ENCODE measurements around the gene INTU. TPM values are rescaled to one million over a fixed set of nuclear protein-coding genes. Genes with fewer than 3 reads are reported as not detected.
"Not testable (repeated sequence)": the region's sequence is repeated elsewhere in the genome, so short reads cannot be mapped to it uniquely, and the experiment has no call there.

Gene INTU
- total RNA-seq, 2 experiments from 2014 or later: 0.21 TPM; not detected in 1

GRCh38 chr4:127622921-127623796 lies 9.6 kb upstream of the INTU start:
- no peak for DNase-seq
- Mint-ChIP-seq H3K27ac (no peak overlapping the region), H3K36me3 (ENCODE audit: low read depth) (no peaks in the 10 kb centered on the region), H3K9me3 (peaks cover 3% of the 10 kb centered on the region), H3K4me3 (no peak overlapping the region), H3K4me1 (peaks cover 8% of the 10 kb centered on the region), H3K27me3 (peaks cover 50% of the 10 kb centered on the region)
- ChIA-PET POLR2A (no interaction called here), CTCF (interaction anchor here (1.1 to 1.6 kb wide), 2 partner anchors 9 to 26 kb away, joined by 3 to 4 read pairs; partner anchors contain the start of gene INTU)

- ChIA-PET POLR2A (no interaction called here), CTCF (interaction anchor here (1.6 kb wide), 1 partner anchor 9 kb away, joined by 4 read pairs; the partner anchor contains the start of gene INTU)
- H3K4me1 Mint-ChIP-seq: peaks cover 8% of the 10 kb centered on the region
- no peak overlapping the region for H3K27ac Mint-ChIP-seq
- H3K4me3 Mint-ChIP-seq: no peak overlapping the region
- no peaks in the 10 kb centered on the region for H3K36me3 Mint-ChIP-seq (ENCODE audit: low read depth)
- H3K9me3 Mint-ChIP-seq: peaks cover 1% of the 10 kb centered on the region
- peaks cover 53% of the 10 kb centered on the region for H3K27me3 Mint-ChIP-seq
- DNase-seq: no peak
Measured at GRCh38 chr4:127623797-127624083, 9.0 kb upstream of the INTU start.

GRCh38 chr4:127624173-127624572 lies 8.6 kb upstream of the INTU start:
- Mint-ChIP-seq H3K9me3 (no peaks in the 10 kb centered on the region), H3K4me3 (no peak overlapping the region), H3K4me1 (peaks cover 8% of the 10 kb centered on the region), H3K27ac (no peak overlapping the region), H3K36me3 (ENCODE audit: low read depth) (no peaks in the 10 kb centered on the region), H3K27me3 (peaks cover 49% of the 10 kb centered on the region)
- DNase-seq: no peak
- POLR2A ChIA-PET: no interaction called here
- CTCF ChIA-PET: interaction anchor here (1.6 kb wide), 1 partner anchor 8 kb away, joined by 4 read pairs; the partner anchor contains the start of gene INTU

DNA sequence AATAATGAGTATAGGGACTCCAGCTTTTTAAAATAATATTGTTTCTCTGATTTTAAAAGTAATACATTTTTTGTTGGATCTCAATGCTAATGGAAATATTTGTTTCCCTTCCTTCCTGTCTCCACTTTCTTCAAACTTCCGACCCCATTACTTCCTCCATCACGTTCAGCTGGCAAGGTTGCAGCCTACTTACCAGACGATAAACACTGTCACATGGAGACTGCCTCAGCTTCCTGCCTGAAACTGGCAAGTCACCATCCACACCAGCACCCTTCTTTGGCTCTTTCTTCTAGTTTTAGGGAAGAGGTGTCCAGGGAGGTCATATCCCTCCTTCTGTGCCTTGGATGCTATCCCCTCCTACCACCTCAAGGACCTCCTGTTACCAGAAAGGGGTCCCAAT lies 3.4 kb upstream of the INTU start:
- Mint-ChIP-seq H3K4me1 (peaks cover 13% of the 10 kb centered on the region), H3K9me3 (peaks cover 2% of the 10 kb centered on the region), H3K27me3 (peaks cover 46% of the 10 kb centered on the region), H3K27ac (no peak overlapping the region), H3K36me3 (ENCODE audit: low read depth) (no peaks in the 10 kb centered on the region), H3K4me3 (no peak overlapping the region)
- ChIA-PET POLR2A (no interaction called here), CTCF (no interaction called here)
- no peak for DNase-seq

- POLR2A ChIA-PET: no interaction called here
- H3K4me1 Mint-ChIP-seq: peaks cover 11% of the 10 kb centered on the region
- no peak for DNase-seq
- no peak overlapping the region for H3K4me3 Mint-ChIP-seq
- no peak overlapping the region for H3K27ac Mint-ChIP-seq
- CTCF ChIA-PET: no interaction called here
- H3K36me3 Mint-ChIP-seq (ENCODE audit: low read depth): no peaks in the 10 kb centered on the region
- peaks cover 42% of the 10 kb centered on the region for H3K27me3 Mint-ChIP-seq
- H3K9me3 Mint-ChIP-seq: peaks cover 2% of the 10 kb centered on the region
Measured at GRCh38 chr4:127630152-127630551, 2.6 kb upstream of the INTU start.

DNA sequence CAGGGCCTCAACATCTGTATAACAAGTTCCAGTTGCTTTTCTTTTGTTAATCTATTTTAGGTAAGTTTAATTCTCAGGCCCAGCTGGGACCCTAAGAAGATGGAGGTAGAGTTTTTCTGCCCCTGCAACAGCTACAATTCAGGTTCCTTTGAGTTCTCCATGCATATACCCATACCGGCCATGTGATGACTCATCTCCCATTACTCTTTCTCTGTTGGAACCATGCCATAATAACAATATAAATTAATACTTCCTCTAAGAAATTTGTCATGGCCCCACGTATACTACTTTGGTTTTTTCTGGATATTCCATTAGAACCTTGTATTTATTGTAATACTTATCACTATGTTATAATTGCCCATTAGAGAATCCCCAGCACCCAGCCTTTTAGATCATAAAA lies 1.3 kb upstream of the INTU start:
- CTCF ChIA-PET: interaction anchor here (1.7 kb wide), 1 partner anchor 7 kb away, joined by 4 read pairs; no protein-coding TSS in a partner anchor
- DNase-seq: no peak
- Mint-ChIP-seq H3K36me3 (ENCODE audit: low read depth) (no peaks in the 10 kb centered on the region), H3K27ac (no peak overlapping the region), H3K27me3 (peaks cover 41% of the 10 kb centered on the region), H3K4me3 (no peak overlapping the region), H3K4me1 (peaks cover 11% of the 10 kb centered on the region), H3K9me3 (peaks cover 2% of the 10 kb centered on the region)
- POLR2A ChIA-PET: no interaction called here

- CTCF ChIA-PET: no interaction called here
Measured at GRCh38 chr4:127634181-127634580, 1.4 kb downstream of the INTU start.

DNA sequence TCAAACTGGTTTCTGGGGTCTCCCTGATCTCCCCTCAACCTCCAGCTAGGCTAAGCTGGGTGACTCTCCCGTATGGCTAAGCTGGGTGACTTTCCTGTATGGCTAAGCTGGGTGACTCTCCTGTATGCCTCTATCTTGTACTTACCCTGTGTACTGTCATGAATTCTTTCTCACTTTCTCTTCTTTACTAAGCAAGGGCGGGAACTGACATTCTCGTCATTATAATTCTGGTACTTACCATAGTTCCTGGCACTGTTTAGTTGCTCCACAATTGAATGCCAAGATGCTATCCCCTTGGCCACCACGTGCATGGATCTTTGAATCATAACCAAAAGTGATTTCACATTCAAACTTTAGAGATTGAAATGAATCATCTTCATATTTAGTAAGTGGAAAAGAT lies 8.8 kb downstream of the INTU start:
- H3K4me3 Mint-ChIP-seq: no peak overlapping the region
- no peak for DNase-seq
- ChIA-PET POLR2A (no interaction called here), CTCF (no interaction called here)
- no peak overlapping the region for H3K27ac Mint-ChIP-seq
- no peaks in the 10 kb centered on the region for H3K9me3 Mint-ChIP-seq
- H3K27me3 Mint-ChIP-seq: peaks cover 6% of the 10 kb centered on the region
- no peaks in the 10 kb centered on the region for H3K36me3 Mint-ChIP-seq (ENCODE audit: low read depth)
- H3K4me1 Mint-ChIP-seq: no peaks in the 10 kb centered on the region

More at GRCh38 chr4:127634181-127634580, 1.4 kb downstream of the INTU start:
- no peaks in the 10 kb centered on the region for H3K36me3 Mint-ChIP-seq (ENCODE audit: low read depth)
- POLR2A ChIA-PET: no interaction called here
- H3K4me3 Mint-ChIP-seq: no peak overlapping the region
- DNase-seq: no peak
- H3K27ac Mint-ChIP-seq: no peak overlapping the region
- peaks cover 28% of the 10 kb centered on the region for H3K27me3 Mint-ChIP-seq
- peaks cover 2% of the 10 kb centered on the region for H3K9me3 Mint-ChIP-seq
- H3K4me1 Mint-ChIP-seq: peaks cover 11% of the 10 kb centered on the region

DNA sequence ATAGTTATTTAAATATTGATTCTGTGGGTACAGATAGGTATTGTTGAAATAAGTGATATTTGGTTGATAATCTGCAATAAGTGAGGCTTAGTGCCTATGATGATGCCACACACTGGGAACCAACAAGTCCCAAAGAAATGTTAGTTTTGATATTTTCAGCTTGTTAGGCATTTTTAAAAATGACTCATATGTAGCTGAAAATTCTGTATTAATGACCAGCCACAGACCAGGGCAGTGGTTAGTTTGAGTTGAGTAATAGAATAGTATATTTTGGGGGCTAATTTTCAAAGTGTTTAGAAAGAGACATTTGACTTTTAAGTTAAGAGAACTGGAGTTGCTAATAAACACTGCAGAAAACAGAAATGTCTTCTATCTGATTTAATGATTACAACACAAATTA lies 9.4 kb downstream of the INTU start:
- ChIA-PET CTCF (no interaction called here), POLR2A (no interaction called here)
- H3K27ac Mint-ChIP-seq: no peak overlapping the region
- no peaks in the 10 kb centered on the region for H3K9me3 Mint-ChIP-seq
- H3K4me3 Mint-ChIP-seq: no peak overlapping the region
- no peaks in the 10 kb centered on the region for H3K4me1 Mint-ChIP-seq
- H3K27me3 Mint-ChIP-seq: peaks cover 4% of the 10 kb centered on the region
- no peak for DNase-seq
- H3K36me3 Mint-ChIP-seq (ENCODE audit: low read depth): no peaks in the 10 kb centered on the region

DNA sequence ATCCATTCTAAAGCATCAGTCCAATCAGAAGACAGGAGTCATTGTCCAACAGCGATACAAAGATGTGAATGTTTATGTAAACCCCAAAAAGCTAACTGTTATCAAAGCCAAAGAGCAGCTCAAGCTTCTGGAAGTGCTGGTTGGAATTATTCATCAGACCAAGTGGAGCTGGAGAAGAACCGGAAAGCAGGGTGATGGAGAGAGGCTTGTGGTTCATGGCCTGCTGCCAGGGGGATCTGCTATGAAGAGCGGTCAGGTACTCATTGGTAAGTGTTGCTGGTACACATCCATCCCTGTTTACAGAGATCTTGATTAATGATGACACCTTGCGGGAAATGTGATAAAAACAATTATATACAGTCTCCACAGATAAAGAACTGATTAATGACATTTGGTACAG lies 11.0 kb downstream of the INTU start:
- Mint-ChIP-seq H3K27me3 (peaks cover 4% of the 10 kb centered on the region), H3K36me3 (ENCODE audit: low read depth) (no peaks in the 10 kb centered on the region), H3K27ac (no peak overlapping the region), H3K4me1 (no peaks in the 10 kb centered on the region), H3K9me3 (no peaks in the 10 kb centered on the region), H3K4me3 (no peak overlapping the region)
- DNase-seq: no peak
- POLR2A ChIA-PET: no interaction called here
- CTCF ChIA-PET: no interaction called here

DNA sequence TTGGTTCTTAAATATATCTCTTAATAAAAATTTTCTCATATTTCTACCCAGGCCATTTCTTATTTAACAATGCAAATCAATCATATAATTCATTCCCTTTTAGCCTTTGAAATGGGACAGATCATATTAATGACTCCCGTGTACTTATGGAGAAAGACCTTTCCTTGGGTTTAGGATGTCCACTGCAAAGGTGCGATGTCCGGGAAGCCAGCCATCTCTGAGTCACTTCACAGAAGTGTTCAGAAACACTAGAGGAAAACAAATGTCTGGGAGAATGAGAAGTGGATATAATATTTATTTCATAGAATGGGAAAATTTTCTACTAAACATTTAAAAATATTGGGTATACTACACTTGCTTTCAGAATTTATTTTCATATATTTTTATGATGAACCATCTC lies 15.3 kb downstream of the INTU start:
- no peaks in the 10 kb centered on the region for H3K4me1 Mint-ChIP-seq
- H3K9me3 Mint-ChIP-seq: no peaks in the 10 kb centered on the region
- no peak for DNase-seq
- ChIA-PET POLR2A (no interaction called here), CTCF (no interaction called here)
- no peaks in the 10 kb centered on the region for H3K36me3 Mint-ChIP-seq (ENCODE audit: low read depth)
- no peaks in the 10 kb centered on the region for H3K27me3 Mint-ChIP-seq
- H3K27ac Mint-ChIP-seq: no peak overlapping the region
- no peak overlapping the region for H3K4me3 Mint-ChIP-seq

DNA sequence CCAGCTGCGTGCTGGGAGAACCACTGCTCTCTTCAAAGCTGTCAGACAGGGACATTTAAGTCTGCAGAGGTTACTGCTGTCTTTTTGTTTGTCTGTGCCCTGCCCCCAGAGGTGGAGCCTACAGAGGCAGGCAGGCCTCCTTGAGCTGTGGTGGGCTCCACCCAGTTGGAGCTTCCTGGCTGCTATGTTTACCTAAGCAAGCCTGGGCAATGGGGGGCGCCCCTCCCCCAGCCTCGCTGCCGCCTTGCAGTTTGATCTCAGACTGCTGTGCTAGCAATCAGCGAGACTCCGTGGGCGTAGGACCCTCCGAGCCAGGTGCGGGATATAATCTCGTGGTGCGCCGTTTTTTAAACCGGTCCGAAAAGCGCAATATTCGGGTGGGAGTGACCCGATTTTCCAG lies 22.8 kb downstream of the INTU start:
- DNase-seq; POLR2A ChIA-PET; H3K4me1 Mint-ChIP-seq; H3K4me3 Mint-ChIP-seq; H3K27me3 Mint-ChIP-seq; CTCF ChIA-PET; H3K36me3 Mint-ChIP-seq (ENCODE audit: low read depth); H3K27ac Mint-ChIP-seq; H3K9me3 Mint-ChIP-seq: not testable (repeated sequence)

DNA sequence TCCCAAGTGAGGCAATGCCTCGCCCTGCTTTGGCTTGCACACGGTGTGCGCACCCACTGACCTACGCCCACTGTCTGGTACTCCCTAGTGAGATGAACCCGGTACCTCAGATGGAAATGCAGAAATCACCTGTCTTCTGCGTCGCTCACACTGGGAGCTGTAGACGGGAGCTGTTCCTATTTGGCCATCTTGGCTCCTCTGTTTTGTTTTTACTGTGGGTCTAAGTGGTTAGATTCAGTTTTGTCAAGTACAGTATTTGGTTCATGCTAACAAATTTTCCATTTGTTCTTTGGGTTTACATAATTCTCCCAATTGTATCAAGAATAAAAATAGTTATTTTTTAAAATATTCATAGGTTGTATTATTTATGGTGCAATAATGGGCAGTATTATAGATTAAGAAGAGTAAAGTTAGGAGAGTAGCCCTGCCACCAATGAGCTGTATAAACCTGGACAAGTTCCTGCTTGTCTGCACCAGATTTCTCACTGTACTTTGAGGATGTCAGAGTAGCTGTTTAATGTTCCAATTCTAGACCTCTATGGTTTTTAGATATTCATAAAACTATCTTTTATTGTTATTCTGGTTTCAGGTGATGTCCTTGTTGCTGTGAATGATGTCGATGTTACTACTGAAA lies 23.4 kb downstream of the INTU start:
- no peak for DNase-seq
- Mint-ChIP-seq H3K36me3 (ENCODE audit: low read depth) (no peaks in the 10 kb centered on the region), H3K9me3 (no peaks in the 10 kb centered on the region), H3K27me3 (no peaks in the 10 kb centered on the region), H3K27ac (no peak overlapping the region), H3K4me1 (no peaks in the 10 kb centered on the region), H3K4me3 (no peak overlapping the region)
- ChIA-PET POLR2A (no interaction called here), CTCF (no interaction called here)
